Measurements from ENCODE around the gene ZNF93.
"Not testable (repeated sequence)": the region's sequence is repeated elsewhere in the genome, so short reads cannot be mapped to it uniquely, and the experiment has no call there.

ZNF93 gene

DNA sequence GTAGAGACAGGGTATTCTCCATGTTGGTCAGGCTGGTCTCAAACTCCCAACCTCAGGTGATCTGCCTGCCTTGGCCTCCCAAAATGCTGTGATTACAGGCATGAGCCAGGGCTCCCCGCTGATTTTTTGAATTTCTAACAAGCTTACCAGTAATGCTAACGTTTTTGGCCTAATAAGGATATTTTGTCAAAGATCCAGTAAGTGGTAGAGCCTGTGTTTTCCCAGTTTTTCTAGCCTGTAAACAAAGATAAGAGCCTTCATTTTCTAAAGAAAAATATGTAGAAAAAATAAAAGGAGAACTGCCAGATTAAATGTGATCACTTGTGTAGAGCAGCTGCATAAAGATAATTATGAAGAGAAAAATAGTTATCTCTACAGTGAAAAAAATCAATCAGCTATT lies 37.7 kb downstream of the ZNF93 start:
- H3K4me3 ChIP-seq (ENCODE audit: low read length): no peak overlapping the region
- DNase-seq (ENCODE audit: low read depth, low spot score): no peak
- H3K27me3 ChIP-seq (ENCODE audit: control insufficient read depth, insufficient read depth, low read length): no peaks in the 10 kb centered on the region
- no peak overlapping the region for H3K27ac ChIP-seq (ENCODE audit: low read length)
- H3K4me1 ChIP-seq (ENCODE audit: control insufficient read depth, insufficient read depth, low read length): no peaks in the 10 kb centered on the region
- H3K36me3 ChIP-seq (ENCODE audit: control insufficient read depth, insufficient read depth, low read length): peaks cover 13% of the 10 kb centered on the region; the same call in 1 of the 2 replicates
- peaks cover 12% of the 10 kb centered on the region for H3K9me3 ChIP-seq (ENCODE audit: control insufficient read depth, insufficient read depth, low read length)
- WGBS (ENCODE audit: insufficient coverage, insufficient read length): no CpG with 5 or more reads among the region's 2 CpGs

- H3K4me3 ChIP-seq (ENCODE audit: low read length): no peak overlapping the region
- WGBS (ENCODE audit: insufficient coverage, insufficient read length): no CpG with 5 or more reads among the region's 8 CpGs
- no peaks in the 10 kb centered on the region for H3K36me3 ChIP-seq (ENCODE audit: control insufficient read depth, insufficient read depth, low read length)
- H3K27ac ChIP-seq (ENCODE audit: low read length): no peak overlapping the region
- H3K9me3 ChIP-seq (ENCODE audit: control insufficient read depth, insufficient read depth, low read length): no peaks in the 10 kb centered on the region
- DNase-seq (ENCODE audit: low read depth, low spot score): no peak
- H3K4me1 ChIP-seq (ENCODE audit: control insufficient read depth, insufficient read depth, low read length): no peaks in the 10 kb centered on the region
- H3K27me3 ChIP-seq (ENCODE audit: control insufficient read depth, insufficient read depth, low read length): 0 out of 2 replicates have a peak, but pooled peaks cover 1% of the 10 kb centered on the region
These were observed 43.3 kb downstream of the ZNF93 start for GRCh38 chr19:19943848-19944582.

- no peak overlapping the region for H3K4me3 ChIP-seq (ENCODE audit: low read length)
- no CpG with 5 or more reads among the region's 3 CpGs for WGBS (ENCODE audit: insufficient coverage, insufficient read length)
- H3K27ac ChIP-seq (ENCODE audit: low read length): no peak overlapping the region
- H3K9me3 ChIP-seq (ENCODE audit: control insufficient read depth, insufficient read depth, low read length): no peaks in the 10 kb centered on the region
- H3K4me1 ChIP-seq (ENCODE audit: control insufficient read depth, insufficient read depth, low read length): no peaks in the 10 kb centered on the region
- no peaks in the 10 kb centered on the region for H3K36me3 ChIP-seq (ENCODE audit: control insufficient read depth, insufficient read depth, low read length)
- H3K27me3 ChIP-seq (ENCODE audit: control insufficient read depth, insufficient read depth, low read length): 0 out of 2 replicates have a peak, but pooled peaks cover 1% of the 10 kb centered on the region
- DNase-seq (ENCODE audit: low read depth, low spot score): no peak
These were observed 43.8 kb downstream of the ZNF93 start for GRCh38 chr19:19944583-19944880.

- no peaks in the 10 kb centered on the region for H3K36me3 ChIP-seq (ENCODE audit: control insufficient read depth, insufficient read depth, low read length)
- no peaks in the 10 kb centered on the region for H3K9me3 ChIP-seq (ENCODE audit: control insufficient read depth, insufficient read depth, low read length)
- no peaks in the 10 kb centered on the region for H3K4me1 ChIP-seq (ENCODE audit: control insufficient read depth, insufficient read depth, low read length)
- no CpG with 5 or more reads among the region's 4 CpGs for WGBS (ENCODE audit: insufficient coverage, insufficient read length)
- H3K27me3 ChIP-seq (ENCODE audit: control insufficient read depth, insufficient read depth, low read length): peaks cover 1% of the 10 kb centered on the region; the same call in 1 of the 2 replicates
- H3K27ac ChIP-seq (ENCODE audit: low read length): no peak overlapping the region
- H3K4me3 ChIP-seq (ENCODE audit: low read length): no peak overlapping the region
- DNase-seq (ENCODE audit: low read depth, low spot score): no peak
These were observed 45.5 kb downstream of the ZNF93 start for GRCh38 chr19:19946226-19946625.

DNA sequence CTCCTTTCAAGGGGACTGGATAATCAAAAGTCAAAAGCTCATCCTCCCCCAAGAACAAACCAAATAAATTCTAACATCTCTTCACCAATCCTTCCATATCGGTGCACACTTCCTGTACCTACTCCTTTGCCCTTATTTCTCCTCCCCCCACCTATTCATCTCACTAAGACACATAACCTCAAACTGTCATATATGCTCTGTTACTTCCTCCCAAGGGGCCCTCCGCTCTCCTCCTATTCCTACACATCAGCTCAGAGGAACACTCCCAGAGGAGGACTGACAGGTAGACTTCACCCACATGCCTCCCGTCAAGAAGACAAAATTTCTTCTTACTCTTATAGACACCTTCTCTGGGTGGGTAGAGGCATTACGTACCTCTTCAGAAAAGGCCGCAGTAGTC lies 48.1 kb downstream of the ZNF93 start:
- Histone ChIP-seq H3K4me3 (ENCODE audit: low read length) (no peak overlapping the region), H3K27ac (ENCODE audit: low read length) (no peak overlapping the region), H3K27me3 (ENCODE audit: control insufficient read depth, insufficient read depth, low read length) (peaks cover 1% of the 10 kb centered on the region; the same call in 1 of the 2 replicates), H3K9me3 (ENCODE audit: control insufficient read depth, insufficient read depth, low read length) (no peaks in the 10 kb centered on the region), H3K4me1 (ENCODE audit: control insufficient read depth, insufficient read depth, low read length) (no peaks in the 10 kb centered on the region), H3K36me3 (ENCODE audit: control insufficient read depth, insufficient read depth, low read length) (no peaks in the 10 kb centered on the region)
- WGBS (ENCODE audit: insufficient coverage, insufficient read length): 100% methylated on average over 1 of the region's 5 CpGs
- no peak for DNase-seq (ENCODE audit: low read depth, low spot score)

DNA sequence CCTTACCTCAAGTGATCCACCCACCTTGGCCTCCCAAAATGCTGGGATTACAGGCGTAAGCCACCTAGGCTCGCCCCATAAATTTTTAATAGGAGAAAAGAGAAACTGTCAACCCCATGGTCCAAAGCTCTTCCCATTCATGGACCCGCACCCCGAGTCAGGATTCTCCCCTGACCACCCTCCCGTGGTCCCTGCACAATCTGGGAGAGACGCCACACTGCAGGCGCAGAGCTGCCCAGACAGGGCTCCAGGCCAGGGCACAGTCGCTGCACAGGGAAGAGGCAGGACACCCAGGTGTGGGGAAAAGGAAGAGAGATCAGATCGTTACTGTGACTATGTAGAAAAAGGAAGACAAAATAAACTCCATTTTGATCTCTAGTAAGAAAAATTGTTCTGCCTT lies 54.5 kb downstream of the ZNF93 start:
- no peak for DNase-seq (ENCODE audit: low read depth, low spot score)
- Histone ChIP-seq H3K9me3 (ENCODE audit: control insufficient read depth, insufficient read depth, low read length) (no peaks in the 10 kb centered on the region), H3K27ac (ENCODE audit: low read length) (no peak overlapping the region), H3K4me1 (ENCODE audit: control insufficient read depth, insufficient read depth, low read length) (no peaks in the 10 kb centered on the region), H3K4me3 (ENCODE audit: low read length) (no peak overlapping the region), H3K27me3 (ENCODE audit: control insufficient read depth, insufficient read depth, low read length) (no peaks in the 10 kb centered on the region), H3K36me3 (ENCODE audit: control insufficient read depth, insufficient read depth, low read length) (no peaks in the 10 kb centered on the region)
- WGBS (ENCODE audit: insufficient coverage, insufficient read length): no CpG with 5 or more reads among the region's 9 CpGs

DNA sequence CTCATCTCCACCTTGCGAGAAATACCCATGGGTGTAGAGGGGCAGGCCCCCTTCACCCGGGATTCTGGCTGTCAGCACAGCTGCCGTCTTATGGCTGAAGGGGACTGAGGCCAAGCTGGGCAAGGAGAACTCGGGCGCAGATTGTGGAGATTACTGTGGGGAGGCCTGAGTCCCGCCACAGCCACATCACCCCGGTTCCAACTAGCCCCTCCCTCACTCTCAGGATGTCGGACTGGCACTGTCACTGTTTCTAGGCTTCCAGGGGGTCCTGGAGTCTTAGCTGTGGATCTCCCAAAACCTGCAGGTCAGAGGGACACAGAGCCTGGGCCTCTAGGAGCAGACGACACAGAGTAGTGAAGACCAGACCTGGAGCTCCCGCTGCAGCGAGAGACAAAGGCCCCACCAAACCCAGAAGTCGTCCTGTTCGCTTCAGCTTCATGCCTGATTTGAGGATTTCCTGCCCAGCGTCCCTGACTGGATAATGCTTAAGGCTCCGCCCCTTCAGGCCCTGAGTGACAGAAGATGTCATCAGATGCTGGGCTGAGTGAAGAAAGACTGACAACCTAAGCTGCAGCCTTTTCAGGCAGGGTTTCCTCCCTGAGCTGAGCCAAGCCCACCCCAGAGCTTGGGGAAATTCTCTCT lies 55.8 kb downstream of the ZNF93 start:
- H3K27me3 ChIP-seq (ENCODE audit: control insufficient read depth, insufficient read depth, low read length): no peaks in the 10 kb centered on the region
- H3K36me3 ChIP-seq (ENCODE audit: control insufficient read depth, insufficient read depth, low read length): no peaks in the 10 kb centered on the region
- no peak overlapping the region for H3K27ac ChIP-seq (ENCODE audit: low read length)
- H3K4me3 ChIP-seq (ENCODE audit: low read length): peak overlapping the region; percentile 1; the same call in 1 of the 2 replicates
- no CpG with 5 or more reads among the region's 15 CpGs for WGBS (ENCODE audit: insufficient coverage, insufficient read length)
- H3K9me3 ChIP-seq (ENCODE audit: control insufficient read depth, insufficient read depth, low read length): no peaks in the 10 kb centered on the region
- H3K4me1 ChIP-seq (ENCODE audit: control insufficient read depth, insufficient read depth, low read length): no peaks in the 10 kb centered on the region
- peak; percentile 66 for DNase-seq (ENCODE audit: low read depth, low spot score)

GRCh38 chr19:19957766-19958165 lies 57.0 kb downstream of the ZNF93 start:
- not testable (repeated sequence) for H3K9me3 ChIP-seq (ENCODE audit: control insufficient read depth, insufficient read depth, low read length); DNase-seq (ENCODE audit: low read depth, low spot score); H3K27me3 ChIP-seq (ENCODE audit: control insufficient read depth, insufficient read depth, low read length); H3K27ac ChIP-seq (ENCODE audit: low read length); H3K4me1 ChIP-seq (ENCODE audit: control insufficient read depth, insufficient read depth, low read length); H3K36me3 ChIP-seq (ENCODE audit: control insufficient read depth, insufficient read depth, low read length); H3K4me3 ChIP-seq (ENCODE audit: low read length)
- WGBS (ENCODE audit: insufficient coverage, insufficient read length): no CpG with 5 or more reads among the region's 8 CpGs

DNA sequence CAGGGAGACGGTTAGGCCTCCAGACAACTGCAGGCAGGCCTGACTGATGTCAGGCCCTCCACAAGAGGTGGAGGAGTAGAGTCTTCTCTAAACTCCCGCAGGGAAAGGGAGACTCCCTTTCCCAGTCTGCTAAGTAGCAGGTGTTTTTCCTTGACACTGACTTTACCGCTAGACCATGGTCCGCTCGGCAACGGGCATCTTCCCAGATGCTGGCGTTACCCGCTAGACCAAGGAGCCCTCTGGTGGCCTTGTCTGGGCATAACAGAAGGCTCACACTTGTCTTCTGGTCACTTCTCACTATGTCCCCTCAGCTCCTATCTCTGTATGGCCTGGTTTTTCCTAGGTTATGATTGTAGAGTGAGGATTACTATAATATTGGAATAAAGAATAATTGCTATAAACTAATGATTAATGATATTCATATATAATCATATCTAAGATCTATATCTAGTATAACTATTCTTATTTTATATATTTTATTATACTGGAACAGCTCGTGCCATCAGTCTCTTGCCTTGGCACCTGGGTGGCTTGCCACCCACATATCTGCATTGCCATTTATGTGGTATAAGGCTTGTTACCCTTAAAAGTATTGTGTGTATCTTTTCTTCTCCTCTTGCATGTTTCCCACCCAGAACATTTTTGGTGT lies 58.5 kb downstream of the ZNF93 start:
- DNase-seq (ENCODE audit: low read depth, low spot score): peak; percentile 54
- not testable (repeated sequence) for H3K27ac ChIP-seq (ENCODE audit: low read length); H3K4me3 ChIP-seq (ENCODE audit: low read length); H3K9me3 ChIP-seq (ENCODE audit: control insufficient read depth, insufficient read depth, low read length); H3K36me3 ChIP-seq (ENCODE audit: control insufficient read depth, insufficient read depth, low read length); H3K4me1 ChIP-seq (ENCODE audit: control insufficient read depth, insufficient read depth, low read length); H3K27me3 ChIP-seq (ENCODE audit: control insufficient read depth, insufficient read depth, low read length)
- no CpG with 5 or more reads among the region's 9 CpGs for WGBS (ENCODE audit: insufficient coverage, insufficient read length)

DNA sequence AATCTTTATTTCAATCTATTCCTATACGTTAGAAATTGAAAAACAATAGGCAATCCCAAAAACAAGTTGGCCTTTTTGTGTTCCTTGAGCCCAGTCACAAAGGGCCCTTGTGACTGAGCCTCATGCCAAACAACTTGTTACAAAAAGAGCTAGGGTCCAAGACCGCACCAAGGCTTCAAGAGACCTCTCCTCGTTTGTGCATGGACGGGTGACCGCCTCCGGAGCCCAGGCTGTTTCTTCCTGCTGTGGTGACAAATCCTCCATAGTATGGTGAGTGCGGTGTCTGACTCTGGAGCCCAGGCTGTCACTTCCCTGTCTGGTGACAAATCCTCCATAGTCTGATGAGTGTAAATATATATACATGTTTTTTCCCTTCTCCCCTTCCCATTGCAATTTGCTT lies 63.7 kb downstream of the ZNF93 start:
- no CpG with 5 or more reads among the region's 7 CpGs for WGBS (ENCODE audit: insufficient coverage, insufficient read length)
- Histone ChIP-seq H3K9me3 (ENCODE audit: control insufficient read depth, insufficient read depth, low read length) (peaks cover 5% of the 10 kb centered on the region), H3K4me3 (ENCODE audit: low read length) (no peak overlapping the region), H3K36me3 (ENCODE audit: control insufficient read depth, insufficient read depth, low read length) (no peaks in the 10 kb centered on the region), H3K4me1 (ENCODE audit: control insufficient read depth, insufficient read depth, low read length) (no peaks in the 10 kb centered on the region), H3K27ac (ENCODE audit: low read length) (no peak overlapping the region), H3K27me3 (ENCODE audit: control insufficient read depth, insufficient read depth, low read length) (no peaks in the 10 kb centered on the region)
- DNase-seq (ENCODE audit: low read depth, low spot score): no peak

All from iPS DF 6.9 (cell line).